Measurements from ENCODE around the gene CLK3.
A peak's percentile ranks its signal among the peaks of the same experiment; 100 is the strongest.

DNA sequence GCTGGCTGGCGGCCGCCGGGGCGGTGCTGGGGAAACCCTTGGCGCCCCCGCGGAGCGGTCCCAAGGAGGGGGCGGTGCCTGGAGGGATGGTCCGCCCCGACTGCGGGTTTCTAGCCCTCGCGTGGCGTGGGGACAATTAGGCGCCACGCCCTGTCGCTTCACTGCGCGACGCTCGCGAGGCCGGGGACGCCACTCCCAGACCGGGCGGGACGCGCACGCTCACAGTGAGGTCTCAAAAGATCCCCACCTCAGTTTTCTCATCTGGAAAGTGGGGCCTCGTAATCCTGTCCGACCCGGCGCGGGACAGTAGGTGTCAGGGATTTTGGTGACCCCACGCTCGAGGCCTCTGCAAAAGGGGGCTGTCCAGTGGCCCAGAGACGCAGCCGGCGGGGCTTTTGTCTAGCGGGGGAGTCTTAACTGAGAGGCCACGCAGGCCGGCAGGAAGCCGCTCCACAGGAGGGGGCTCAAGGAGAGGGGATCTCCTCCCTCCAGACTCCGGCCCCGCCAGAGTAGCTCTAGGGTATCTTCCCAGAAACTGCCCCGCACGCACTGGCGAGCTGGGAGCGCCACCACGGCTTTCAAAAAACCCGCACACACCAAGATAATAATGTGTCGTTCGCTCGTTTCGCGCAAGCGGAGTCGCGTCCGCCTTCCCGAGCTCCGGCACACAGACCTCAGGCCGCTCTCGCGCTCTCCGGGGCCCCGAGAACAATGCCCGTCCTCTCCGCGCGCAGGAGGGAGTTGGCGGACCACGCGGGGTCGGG lies 710 bp upstream of the CLK3 start:
- TF ChIP-seq, protein P1, sequence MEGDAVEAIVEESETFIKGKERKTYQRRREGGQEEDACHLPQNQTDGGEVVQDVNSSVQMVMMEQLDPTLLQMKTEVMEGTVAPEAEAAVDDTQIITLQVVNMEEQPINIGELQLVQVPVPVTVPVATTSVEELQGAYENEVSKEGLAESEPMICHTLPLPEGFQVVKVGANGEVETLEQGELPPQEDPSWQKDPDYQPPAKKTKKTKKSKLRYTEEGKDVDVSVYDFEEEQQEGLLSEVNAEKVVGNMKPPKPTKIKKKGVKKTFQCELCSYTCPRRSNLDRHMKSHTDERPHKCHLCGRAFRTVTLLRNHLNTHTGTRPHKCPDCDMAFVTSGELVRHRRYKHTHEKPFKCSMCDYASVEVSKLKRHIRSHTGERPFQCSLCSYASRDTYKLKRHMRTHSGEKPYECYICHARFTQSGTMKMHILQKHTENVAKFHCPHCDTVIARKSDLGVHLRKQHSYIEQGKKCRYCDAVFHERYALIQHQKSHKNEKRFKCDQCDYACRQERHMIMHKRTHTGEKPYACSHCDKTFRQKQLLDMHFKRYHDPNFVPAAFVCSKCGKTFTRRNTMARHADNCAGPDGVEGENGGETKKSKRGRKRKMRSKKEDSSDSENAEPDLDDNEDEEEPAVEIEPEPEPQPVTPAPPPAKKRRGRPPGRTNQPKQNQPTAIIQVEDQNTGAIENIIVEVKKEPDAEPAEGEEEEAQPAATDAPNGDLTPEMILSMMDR (IDR thresholded peaks at IDR 0.05 in 4 of 5, conservative IDR thresholded peaks at IDR 0.05 in 1 of 5) = no peak
- peak; percentile 1 to 38 for TF ChIP-seq POLR2A (IDR thresholded peaks at IDR 0.05)

Measured in gastrocnemius medialis (tissue), 4 donors.